NOMO-1 treated with DMSO at 0.1 percent for 48 hours (cell line): Measurements from ENCODE around the gene TBXA2R.
"Not testable (repeated sequence)": the region's sequence is repeated elsewhere in the genome, so short reads cannot be mapped to it uniquely, and the experiment has no call there.

Experiments used
- DNase-seq: peaks from one replicate; lab custom pipeline; 2025; ENCODE audit not compliant: unreplicated experiment; lab: John Stamatoyannopoulos, UW

TBXA2R gene

DNA sequence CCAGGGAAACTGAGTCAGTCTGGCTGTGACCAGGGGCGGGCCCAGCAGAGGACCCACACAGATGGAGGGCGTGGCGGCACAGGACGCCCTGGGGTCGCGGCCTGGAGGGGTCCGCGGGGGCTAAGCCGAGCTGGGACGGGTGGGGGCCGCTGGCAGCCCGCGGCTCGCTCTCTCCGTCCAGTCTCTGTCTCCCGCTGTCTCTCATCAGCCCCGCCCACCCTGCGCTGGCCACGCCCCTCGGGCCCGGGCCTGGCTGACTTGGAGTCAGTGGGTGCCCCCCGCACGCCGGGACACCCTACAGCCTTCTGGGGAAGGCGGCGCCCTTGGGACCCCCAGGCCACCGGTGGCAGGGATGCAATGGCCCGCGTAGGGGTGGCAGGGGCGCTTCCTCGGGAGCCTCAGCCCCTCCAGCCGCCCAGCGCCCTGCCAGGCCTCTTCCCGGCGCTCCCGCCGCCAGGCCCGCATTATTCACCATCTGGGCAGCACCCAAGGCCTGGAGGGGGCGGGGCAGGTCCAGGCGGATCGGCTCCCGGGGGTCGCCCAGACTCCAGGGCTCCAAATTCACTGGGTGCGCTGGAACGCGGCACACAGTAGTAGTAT, at the start of gene TBXA2R:
TSS of gene TBXA2R (minus strand) at position 186 of the 600 bp plus-strand sequence. CDS start 6,241 bp downstream, outside the sequence.
- DNase-seq, result no peak

DNA sequence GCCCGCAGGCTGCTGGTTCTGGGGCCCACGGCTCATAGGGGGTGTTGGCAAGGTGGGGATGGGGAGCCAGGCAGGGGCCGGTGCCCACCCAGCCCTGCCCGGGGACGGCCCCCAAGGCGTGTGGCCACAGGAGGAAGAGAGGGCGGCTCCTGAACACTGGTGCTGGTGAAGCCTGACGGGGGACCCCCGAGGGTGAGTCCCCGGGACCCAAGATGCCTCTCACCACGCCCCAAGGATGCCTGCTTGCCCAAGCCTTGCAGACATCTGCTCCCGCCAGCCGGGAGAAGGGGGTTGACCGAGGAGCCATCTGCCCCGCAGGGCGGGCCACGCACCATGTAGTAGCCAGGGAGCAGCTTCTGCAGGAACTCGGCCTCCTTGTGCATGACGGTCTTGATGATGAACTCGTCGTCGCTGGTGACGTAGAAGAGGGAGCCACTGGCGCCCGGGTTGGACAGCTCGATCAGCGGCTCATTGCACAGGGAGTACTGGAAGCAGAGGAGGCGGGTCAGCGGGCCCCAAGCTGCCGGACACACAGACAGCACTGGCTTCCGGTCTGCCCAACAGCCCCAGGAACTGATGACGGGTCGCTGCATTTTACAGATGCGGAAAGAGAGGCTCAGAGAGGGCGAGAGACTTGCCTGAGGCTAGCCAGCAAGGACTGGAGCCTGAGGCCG, 49.5 kb upstream of the TBXA2R start:
- DNase-seq, result no peak

DNA sequence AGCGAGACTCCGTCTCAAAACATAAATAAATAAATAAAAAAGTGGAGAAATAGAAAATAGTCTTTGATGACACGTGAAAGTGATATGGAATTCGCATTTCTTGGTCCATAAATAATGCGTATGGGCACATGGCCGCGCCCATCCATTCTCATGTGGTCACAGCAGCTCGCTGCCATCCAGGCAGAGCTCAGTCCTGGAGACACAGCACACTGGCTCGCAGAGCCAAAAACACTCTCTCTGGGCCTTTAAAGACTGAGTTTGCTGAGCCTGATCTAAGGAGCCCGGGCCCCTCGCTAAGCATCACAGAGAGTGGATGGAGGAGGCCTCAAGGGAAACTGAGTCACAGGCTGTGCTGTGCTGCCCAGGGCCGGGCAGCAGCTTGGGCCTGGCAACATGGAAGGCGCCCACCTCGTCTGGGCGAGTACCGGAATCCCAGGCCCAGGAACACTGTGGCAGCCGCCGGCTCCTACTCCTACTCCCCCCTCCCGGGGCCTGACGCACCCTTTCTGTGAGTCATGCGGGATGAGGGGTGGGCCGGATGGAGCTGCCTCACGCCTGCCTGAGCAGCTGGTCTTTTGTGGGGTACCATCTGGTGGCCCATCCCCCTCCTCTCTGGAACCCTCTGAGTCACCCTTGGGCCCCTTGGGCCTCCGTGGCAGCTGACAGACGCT, 48.9 kb upstream of the TBXA2R start:
- DNase-seq, result no peak

DNA sequence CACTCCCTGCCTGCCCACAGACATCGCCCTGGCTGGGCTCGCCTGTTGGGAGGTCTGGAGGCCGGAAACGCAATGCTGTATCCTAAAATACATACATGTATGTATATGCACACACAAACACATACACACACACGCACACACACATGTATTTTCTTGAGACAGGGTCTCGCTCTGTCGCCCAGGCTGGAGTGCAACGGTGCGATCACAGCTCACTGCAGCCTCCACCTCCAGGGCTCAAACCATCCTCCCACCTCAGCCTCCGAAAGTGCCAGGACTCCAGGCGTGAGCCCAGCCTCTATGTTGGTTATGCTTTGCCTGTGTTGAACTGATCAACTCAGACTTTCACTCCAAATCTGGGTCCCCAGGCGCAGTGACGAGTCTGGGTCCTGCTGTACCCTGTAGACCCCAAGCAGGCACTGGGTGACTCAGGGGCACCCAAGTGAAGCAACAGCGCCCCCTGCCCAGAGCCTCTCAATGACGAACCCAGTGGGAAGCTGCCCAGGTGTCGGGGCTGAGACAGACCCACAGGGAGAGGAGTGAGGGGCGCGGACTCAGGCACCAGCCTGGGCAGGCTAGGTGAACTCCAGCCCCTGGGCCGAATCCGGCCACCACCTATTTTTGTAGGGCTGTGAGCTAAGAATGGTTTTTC, 47.3 kb upstream of the TBXA2R start:
- no peak for DNase-seq

DNA sequence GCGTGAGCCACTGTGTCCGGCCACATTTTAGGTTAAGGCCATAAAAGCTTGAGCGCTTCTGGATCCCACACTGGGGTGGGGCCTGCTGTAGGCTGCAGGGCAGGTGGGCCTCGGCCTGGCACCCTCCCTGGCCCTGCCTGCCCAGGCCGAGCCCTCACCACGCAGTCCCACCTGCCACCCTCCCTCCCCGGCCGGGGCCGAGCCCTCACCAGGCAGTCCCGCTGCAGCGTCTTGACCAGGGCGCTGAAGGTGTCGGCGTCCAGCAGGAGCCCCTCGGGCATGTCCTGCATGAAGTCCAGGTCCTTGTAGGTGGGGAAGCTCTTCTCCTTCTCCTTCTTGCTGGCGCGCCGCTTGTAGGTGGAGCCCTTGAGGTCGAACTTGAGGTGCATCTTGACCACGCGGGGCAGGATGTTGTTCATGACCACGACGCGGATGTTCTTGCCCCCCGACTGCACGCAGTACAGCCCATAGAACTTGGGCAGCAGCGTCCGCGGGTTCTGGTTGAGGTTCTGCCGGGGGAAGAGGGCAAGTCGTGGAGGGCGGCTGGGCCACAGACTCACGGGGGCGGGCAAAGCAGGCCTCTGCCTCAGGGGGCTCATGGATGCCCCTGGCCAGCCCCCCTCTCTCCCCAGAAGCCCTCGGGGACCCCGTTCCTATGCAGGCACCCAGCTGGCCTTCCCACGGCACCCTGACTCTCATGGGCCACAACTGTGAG, 46.6 kb upstream of the TBXA2R start:
- no peak for DNase-seq

DNA sequence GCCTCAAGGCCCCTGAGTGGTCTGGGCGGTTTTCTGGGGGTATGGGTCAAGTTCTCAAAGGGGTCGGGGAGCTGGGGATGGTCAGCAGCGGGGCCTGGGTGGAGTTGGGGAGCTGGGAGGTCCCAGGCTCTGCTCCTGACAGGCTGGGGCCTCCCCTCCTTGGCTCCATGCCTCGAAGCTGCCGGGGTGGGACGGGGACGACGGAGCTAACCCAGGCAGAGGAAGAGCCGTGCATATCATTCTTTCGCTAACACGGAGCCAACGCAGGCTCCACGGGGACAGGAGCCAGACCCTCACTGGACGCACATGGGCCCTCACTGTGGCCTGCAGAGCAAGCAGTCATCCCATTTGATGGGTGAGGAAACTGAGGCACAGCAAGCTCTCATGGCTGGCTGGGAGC, 45.7 kb upstream of the TBXA2R start:
- no peak for DNase-seq

DNA sequence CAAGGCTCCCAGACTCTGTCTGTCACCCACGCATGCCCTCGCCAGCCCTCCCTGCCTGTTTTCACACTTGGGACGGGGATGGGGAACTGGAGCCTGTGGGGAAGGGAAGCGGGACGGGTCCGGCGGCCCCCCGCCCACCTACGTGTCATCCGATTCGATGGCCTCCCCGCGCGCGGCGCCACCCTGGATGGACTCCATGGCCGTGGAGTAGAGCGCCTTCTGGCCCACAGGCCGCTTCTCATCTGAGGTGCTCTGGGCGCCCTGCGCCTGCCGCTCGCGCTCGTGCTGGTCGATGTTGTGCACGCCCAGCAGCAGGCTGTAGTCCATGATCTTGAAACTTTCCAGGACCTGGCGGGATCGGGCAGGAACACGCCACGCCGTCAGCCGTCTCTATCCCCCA, 45.0 kb upstream of the TBXA2R start:
- DNase-seq, result no peak

DNA sequence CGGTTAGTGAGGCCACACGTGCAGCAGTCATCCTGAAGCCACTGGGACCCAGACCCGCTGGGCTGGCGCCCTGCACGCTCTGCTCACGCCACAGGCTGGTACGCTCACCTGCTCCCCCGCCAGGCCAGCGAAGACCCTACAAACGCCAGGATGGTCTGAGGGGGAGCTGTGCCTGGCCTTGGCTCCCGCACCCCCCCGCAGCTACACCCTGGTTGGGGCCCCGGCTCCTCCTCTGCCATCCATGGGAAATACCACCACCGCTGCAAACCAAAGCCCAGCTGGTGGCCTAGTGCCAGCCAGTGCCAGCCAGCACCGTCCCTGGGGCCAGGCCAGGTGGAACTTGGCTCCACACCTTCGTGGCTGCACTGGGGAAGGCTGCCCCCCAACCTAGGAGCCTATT, 43.2 kb upstream of the TBXA2R start:
- DNase-seq, result no peak

DNA sequence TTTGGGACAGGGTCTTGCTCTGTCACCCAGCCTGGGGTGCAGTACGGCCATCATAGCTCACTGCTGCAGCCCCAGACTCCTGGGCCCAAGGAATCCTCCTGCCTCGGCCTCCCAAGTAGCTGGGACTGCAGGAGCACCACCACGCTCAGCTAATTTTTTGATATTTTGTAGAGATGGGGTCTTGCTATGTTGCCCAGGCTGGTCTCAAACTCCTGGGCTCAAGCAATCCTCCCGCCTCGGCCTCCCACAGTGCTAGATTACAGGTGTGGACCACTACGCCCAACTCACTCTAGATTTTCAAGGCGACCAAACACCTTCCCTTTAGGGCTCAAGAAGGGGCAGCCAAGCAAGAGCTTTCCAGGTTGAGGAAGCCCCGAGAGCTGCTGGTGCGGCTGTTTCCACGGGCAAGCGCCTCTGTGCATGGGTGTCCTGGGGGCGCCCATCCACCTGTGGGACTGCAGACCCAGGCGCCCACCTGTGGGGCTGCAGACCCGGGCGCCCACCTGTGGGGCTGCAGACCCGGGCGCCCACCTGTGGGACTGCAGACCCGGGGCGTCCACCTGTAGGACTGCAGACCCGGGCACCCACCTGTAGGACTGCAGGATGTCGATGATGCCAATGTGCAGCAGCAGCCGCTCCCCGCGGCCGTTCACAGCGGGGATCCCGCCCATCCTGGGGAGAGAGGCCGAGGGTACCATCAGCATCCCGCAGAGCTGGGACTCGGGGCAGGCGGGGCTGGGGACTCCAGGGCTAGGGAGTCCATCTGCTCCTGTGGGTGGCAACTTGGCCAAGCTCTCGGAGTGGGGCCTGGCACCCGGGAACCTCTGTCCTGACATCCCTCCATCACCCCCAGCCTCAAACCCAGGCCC, 41.6 kb upstream of the TBXA2R start:
- no peak for DNase-seq

DNA sequence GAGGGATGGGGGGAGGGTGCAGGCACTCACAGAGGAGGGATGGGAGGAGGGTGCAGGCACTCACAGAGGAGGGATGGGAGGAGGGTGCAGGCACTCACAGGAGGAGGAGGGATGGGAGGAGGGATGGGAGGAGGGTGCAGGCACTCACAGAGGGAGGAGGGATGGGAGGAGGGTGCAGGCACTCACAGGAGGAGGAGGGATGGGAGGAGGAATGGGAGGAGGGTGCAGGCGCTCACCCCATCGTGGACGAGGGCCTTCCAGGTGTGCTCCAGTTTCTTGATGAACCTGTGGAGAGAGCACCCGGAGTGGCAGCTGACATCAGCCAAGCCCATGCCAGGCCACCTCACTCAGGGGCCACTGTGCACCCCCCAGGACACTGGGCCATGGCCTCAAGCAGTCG, 40.4 kb upstream of the TBXA2R start:
- not testable (repeated sequence) for DNase-seq

DNA sequence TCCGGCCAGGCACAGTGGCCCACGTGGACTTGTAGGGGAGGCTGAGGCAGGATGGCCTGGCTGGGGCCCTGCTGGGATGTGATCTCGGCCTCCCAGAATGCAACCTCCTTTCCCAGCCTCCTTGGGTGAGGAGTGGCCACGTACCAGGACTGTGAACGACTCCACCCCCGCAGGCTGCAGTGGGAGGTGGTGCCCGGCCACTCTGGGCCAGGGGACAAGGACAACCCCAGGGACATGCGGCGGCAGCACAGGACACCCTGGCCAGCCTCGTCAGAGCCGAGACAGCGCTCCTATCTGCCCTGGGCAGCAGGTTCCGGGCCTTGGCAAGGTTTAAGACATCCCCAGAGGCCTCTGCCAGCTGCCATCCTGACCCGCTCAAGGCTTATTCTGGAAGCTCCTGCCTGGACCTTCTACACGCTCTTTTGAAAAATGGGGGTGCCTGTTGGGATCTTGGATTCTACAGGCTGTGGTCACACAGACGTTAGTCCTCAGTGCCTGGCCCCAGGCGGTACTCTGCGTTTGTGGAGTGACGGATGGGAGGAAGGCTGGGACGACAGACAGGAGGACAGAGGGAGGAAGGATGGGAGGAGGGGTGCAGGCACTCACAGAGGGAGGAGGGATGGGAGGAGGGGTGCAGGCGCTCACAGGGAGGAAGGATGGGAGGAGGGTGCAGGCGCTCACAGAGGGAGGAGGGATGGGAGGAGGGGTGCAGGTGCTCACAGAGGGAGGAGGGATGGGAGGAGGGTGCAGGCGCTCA, 39.8 kb upstream of the TBXA2R start:
- DNase-seq, result no peak

DNA sequence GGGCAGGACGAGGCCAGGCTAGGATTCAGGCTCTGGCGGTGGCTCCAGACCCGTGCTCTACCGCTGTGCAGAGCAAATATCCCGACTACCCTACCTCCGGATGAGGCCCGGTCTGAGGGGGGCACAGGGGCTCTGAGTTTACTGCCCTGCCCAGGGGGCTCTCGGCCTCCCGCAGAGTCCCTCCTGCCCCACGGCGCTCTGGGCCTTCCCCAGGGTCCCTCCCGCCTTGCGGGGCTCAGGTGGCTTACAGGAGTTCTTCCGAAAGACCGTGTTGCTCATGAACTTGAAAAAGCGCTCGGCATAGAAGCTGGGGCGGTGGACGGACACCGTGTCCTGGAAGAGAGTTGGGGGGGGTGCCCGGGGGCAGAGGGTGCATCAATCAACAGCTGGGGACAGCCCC, 39.1 kb upstream of the TBXA2R start:
- DNase-seq, result no peak

DNA sequence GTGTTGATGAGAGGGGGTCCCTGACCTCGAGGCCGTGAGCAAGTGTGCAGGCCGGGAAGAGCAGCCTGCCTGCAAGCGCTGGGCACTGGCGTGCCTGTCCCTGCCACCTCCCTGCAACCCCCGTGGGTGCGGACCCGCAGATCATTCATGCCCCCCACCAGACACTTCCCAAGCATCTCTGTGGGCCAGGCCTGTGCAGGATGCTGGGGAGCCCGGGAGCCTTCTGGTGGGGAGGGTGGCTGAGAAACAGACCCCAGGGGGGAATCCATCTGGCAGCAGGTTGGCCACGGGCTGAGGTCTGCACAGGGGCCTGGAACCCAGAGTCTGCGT, 38.4 kb upstream of the TBXA2R start:
- no peak for DNase-seq

DNA sequence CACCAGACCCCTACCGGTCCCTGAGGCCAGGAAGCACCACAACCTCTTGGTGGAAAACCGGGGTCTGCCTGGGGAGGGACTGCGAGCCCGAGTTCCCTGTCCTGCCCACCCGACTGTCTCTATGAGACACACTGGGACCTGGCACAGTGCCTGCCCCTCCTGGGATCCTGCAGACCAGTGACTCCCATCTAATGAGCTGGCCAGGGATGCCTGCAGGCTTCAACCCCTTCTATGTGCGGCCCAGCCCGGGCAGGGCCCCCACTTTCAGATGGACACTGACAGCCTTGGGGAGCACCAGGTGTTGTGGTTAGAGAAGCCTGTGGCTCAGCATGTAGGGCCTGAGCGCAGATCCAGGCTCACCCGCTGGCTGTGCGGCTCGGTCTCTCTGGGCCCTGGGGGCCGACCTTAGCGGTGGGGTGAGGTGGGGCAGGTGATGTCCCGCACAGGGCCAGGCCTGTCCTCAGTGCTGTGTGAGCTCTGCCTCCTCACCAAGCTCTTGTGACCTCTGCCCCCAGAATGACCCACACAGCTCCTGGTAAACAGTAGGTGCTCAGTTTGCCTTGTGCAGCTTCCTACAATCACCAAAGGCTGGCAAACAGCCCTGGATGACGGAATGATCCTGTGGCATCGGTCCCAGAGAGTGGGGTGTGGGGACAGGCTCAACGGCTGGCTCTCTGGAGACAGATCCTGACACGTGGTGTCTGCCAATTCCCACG, 37.8 kb upstream of the TBXA2R start:
- no peak for DNase-seq

DNA sequence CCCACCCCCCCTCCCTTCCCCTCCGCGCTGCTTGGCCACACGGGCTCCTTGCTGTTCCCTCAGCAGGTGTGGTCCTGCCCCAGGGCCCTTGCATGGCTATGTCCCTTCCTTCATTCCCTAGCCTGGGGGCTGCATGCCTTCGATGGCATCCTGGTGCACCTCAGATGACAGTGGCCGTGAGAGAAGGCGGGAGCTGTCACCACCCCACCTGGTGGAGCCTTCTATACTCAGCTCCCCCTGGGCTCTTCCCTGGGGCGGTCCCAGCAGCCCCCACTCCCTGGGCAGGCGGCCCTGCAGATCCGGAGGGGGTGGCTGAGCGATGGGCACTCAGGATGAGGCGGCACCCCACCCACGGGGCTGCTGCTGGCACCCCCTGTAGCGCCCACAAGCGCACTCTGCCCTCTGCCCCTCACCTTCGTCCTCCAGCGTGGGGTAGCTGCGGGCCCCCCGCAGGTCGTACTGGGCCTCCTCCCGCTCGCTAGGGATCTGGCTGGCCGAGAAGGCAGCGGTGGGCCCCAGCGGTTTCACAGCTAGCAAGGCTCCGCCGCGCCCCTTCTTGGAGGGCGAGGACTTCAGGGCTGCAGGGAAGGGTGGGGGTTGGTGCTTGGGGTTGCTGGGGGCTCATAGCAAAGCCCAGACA, 37.1 kb upstream of the TBXA2R start:
- no peak for DNase-seq

DNA sequence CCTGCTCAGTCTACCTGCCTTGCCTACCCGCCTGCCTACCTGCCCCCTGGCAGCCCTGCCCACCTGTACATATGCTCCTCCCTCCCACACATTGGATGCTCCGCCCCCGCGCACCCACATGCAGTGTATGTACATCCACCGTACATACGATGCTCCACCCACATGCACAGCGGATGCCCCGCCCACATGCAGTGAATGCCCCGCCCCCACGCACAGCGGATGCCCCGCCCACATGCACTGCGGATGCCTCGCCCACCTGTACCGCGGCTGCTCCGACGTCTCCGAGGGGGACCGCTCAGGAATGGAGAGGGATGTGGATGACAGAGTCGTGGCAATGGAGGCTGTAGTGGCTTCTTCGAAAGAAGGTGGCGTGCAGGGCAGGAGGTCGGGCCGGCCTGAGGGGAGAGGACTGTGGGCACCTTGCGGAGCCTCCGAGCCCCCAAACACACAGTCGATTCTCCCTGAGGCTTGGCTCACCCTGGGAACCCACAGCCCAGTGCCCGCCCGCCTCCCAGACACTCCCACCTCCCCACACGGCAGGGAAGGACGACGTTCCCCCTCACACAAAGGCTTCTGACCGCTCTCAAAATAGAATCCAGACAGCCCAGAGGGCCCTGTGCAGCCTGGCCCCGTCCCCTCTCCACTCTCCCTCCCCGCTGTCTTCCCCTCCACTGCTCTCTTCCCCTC, 36.5 kb upstream of the TBXA2R start:
- no peak for DNase-seq

DNA sequence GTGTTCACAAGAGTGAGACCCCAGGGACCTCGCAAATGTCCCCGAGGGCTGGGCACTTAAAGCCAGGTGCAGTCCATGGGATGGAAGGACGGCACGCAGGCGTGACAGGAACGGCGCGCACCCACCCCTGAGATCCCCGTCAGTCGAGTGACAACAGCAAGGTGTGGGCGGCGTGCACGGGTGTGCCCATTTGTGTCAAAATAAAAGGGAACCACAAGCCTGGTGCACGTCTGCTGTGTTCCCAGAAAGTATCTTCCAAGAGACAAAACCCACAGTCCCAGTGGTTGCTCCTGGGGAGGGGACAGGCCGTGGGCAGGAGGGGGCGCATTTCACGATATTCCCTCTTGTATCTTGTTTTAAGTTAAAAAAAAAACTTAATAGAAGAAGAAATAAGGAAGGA, 35.6 kb upstream of the TBXA2R start:
- no peak for DNase-seq
